Transverse colon (tissue), 4 donors: ENCODE measurements around the gene MGAT5.

Experiments
- POLR2A ChIP-seq: fragments of 450-650 bp; IDR thresholded peaks from one replicate; pipeline ENCODE4 v1.6.1; 2016; ENCODE audit warnings: antibody characterized with exemption, mild to moderate bottlenecking, moderate library complexity
- POLR2AphosphoS5 ChIP-seq, 3 donors: sonication (generic); formaldehyde crosslinking; IDR thresholded peaks; one replicate each; pipeline ENCODE4 v1.6.1; 2016; ENCODE audit warnings: antibody characterized with exemption in 3 of 3
- TF ChIP-seq, protein P1 (sequence below), 5 experiments: fragments of 200-600 bp in 3 of 5; fragments of 450-650 bp in 2 of 5; sonication (generic) in 3 of 5; IDR thresholded peaks; 1 replicate in 2 of 5; 2 replicates in 3 of 5; pipeline ENCODE4 v1.5.1; 2016 to 2017; ENCODE audit warnings: antibody characterized with exemption in 5 of 5, inconsistent platforms in 3 of 5, mild to moderate bottlenecking in 2 of 5, moderate library complexity in 1 of 5

DNA sequence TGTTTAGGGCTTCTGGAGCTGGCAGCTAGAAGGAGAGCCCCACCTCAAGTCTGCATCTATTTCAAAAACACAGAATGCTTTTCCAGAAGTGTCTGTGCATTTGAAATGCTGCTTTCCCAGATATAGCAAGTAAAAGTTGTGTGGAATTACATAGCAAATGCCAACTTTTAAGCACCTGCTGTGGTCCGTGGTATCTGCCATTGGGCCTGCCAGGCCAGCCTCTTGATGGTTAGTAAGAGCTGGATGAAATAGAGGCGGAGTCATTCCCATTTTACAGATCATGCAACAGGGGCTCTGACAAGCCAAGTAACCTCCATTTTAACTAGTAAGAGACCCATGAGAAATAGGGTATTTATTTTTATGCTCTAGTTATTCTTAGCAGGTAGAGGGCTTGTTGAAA, 61.6 kb downstream of the MGAT5 start:
- TF ChIP-seq, protein P1, sequence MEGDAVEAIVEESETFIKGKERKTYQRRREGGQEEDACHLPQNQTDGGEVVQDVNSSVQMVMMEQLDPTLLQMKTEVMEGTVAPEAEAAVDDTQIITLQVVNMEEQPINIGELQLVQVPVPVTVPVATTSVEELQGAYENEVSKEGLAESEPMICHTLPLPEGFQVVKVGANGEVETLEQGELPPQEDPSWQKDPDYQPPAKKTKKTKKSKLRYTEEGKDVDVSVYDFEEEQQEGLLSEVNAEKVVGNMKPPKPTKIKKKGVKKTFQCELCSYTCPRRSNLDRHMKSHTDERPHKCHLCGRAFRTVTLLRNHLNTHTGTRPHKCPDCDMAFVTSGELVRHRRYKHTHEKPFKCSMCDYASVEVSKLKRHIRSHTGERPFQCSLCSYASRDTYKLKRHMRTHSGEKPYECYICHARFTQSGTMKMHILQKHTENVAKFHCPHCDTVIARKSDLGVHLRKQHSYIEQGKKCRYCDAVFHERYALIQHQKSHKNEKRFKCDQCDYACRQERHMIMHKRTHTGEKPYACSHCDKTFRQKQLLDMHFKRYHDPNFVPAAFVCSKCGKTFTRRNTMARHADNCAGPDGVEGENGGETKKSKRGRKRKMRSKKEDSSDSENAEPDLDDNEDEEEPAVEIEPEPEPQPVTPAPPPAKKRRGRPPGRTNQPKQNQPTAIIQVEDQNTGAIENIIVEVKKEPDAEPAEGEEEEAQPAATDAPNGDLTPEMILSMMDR (IDR thresholded peaks at IDR 0.05) = no peak
- TF ChIP-seq POLR2A = no peak
- no peak for TF ChIP-seq POLR2AphosphoS5 (IDR thresholded peaks at IDR 0.05)
